Lung microvascular endothelial cell (primary cell): ENCODE measurements around the gene CLCN6. TPM values are rescaled to one million over a fixed set of nuclear protein-coding genes. Genes with fewer than 3 reads are reported as not detected.
"Not testable (repeated sequence)": the region's sequence is repeated elsewhere in the genome, so short reads cannot be mapped to it uniquely, and the experiment has no call there.

Source experiments
- DNase-seq, 2 donors: peaks; one replicate each; pipeline versions ENCODE4 v3.0.0 to v3.0.0-alpha.2; 2010; ENCODE audit warnings: low read depth in 2 of 2
- total RNA-seq: library from RNA; depleted of rRNA; stranded (reverse); fragments of >200 nt; gene quantifications from 2 replicates; pipeline ENCODE4 v1.2.1, GENCODE V29; 2014

CLCN6 gene
- total RNA-seq, 1 donor from 2014 or later, result 7.5 TPM

GRCh38 chr1:11794446-11795237, 11.3 kb upstream of the CLCN6 start:
- no peak for DNase-seq

GRCh38 chr1:11795238-11795890, 10.6 kb upstream of the CLCN6 start:
- DNase-seq, result no peak

- DNase-seq, result peak in 1 of 2 donors; percentile 60
These were observed 9.8 kb upstream of the CLCN6 start for GRCh38 chr1:11796036-11796828.

- peak; percentile 81 to 91 for DNase-seq
These were observed 8.3 kb upstream of the CLCN6 start for GRCh38 chr1:11797525-11798216.

- no peak for DNase-seq
These were observed 6.9 kb upstream of the CLCN6 start for GRCh38 chr1:11799099-11799498.

- no peak for DNase-seq
These were observed 6.1 kb upstream of the CLCN6 start for GRCh38 chr1:11799896-11800295.

- DNase-seq, result no peak
These were observed 5.6 kb upstream of the CLCN6 start for GRCh38 chr1:11800391-11800755.

GRCh38 chr1:11800756-11801433, 5.1 kb upstream of the CLCN6 start:
- no peak for DNase-seq

GRCh38 chr1:11802616-11802972, 3.4 kb upstream of the CLCN6 start:
- DNase-seq, result peak in 1 of 2 donors; percentile 32

GRCh38 chr1:11802973-11803885, 2.8 kb upstream of the CLCN6 start:
- DNase-seq, result peak; percentile 63 to 90

GRCh38 chr1:11803924-11804665, 1.9 kb upstream of the CLCN6 start:
- not testable (repeated sequence) for DNase-seq

GRCh38 chr1:11804666-11805421, 1.1 kb upstream of the CLCN6 start:
- DNase-seq, result peak; percentile 26 to 47

- peak; percentile 35 to 52 for DNase-seq
These were observed 431 bp downstream of the CLCN6 start for GRCh38 chr1:11806307-11806936.

GRCh38 chr1:11807133-11807532, 1.1 kb downstream of the CLCN6 start:
- DNase-seq, result no peak

- DNase-seq, result no peak
These were observed 7.0 kb downstream of the CLCN6 start for GRCh38 chr1:11813021-11813420.

GRCh38 chr1:11817192-11817591, 11.2 kb downstream of the CLCN6 start:
- DNase-seq, result no peak

- peak in 1 of 2 donors; percentile 18 for DNase-seq
These were observed 16.1 kb downstream of the CLCN6 start for GRCh38 chr1:11822091-11822490.
